Omental fat pad (tissue), 4 donors: ENCODE results near the gene CLASRP. TPM values are rescaled to one million over a fixed set of nuclear protein-coding genes. Genes with fewer than 3 reads are reported as not detected.

Experiments
- ATAC-seq: fragments of 150-250 bp; one replicate; pipeline ENCODE4 v1.9.1; 2016; ENCODE audit warnings: mild to moderate bottlenecking, moderate library complexity; ENCODE audit not compliant: low FRiP score
- DNase-seq: peaks from one replicate; pipeline ENCODE4 v3.0.0-alpha.2; 2019; ENCODE audit warnings: low spot score
- total RNA-seq, 4 donors: library from RNA; depleted of rRNA; stranded (reverse); fragments of >200 nt; gene quantifications; one replicate each; pipeline ENCODE4 v1.1.0, GENCODE V29; 2016
- TF ChIP-seq, protein P1 (sequence below), 3 donors: fragments of 450-650 bp; IDR thresholded peaks; one replicate each; pipeline ENCODE4 v1.5.1; 2016 to 2017; ENCODE audit warnings: antibody characterized with exemption in 3 of 3, mild to moderate bottlenecking in 3 of 3, moderate library complexity in 2 of 3

CLASRP gene
- total RNA-seq, 4 donors from 2014 or later, result 49.3 to 78.2 (median 73.4) TPM

DNA sequence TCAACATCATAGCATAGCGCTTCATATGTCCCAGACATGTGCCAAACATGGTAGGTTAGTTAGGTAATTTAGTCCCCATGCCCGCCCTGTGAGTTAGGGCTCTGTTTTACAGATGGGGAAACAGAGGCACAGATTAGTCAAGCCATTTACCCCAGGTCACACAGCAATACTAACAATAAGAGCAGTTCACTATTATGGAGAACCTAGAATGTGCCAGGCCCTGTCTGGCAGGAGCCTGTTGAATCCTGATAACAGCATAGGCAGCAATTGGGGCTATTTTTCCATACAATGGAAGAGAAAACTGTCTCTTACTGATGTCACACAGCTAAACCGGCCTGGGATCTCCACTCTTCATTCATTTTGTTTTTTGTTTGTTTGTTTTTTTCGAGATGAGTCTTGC lies 47.6 kb downstream of the CLASRP start:
- TF ChIP-seq, protein P1, sequence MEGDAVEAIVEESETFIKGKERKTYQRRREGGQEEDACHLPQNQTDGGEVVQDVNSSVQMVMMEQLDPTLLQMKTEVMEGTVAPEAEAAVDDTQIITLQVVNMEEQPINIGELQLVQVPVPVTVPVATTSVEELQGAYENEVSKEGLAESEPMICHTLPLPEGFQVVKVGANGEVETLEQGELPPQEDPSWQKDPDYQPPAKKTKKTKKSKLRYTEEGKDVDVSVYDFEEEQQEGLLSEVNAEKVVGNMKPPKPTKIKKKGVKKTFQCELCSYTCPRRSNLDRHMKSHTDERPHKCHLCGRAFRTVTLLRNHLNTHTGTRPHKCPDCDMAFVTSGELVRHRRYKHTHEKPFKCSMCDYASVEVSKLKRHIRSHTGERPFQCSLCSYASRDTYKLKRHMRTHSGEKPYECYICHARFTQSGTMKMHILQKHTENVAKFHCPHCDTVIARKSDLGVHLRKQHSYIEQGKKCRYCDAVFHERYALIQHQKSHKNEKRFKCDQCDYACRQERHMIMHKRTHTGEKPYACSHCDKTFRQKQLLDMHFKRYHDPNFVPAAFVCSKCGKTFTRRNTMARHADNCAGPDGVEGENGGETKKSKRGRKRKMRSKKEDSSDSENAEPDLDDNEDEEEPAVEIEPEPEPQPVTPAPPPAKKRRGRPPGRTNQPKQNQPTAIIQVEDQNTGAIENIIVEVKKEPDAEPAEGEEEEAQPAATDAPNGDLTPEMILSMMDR (IDR thresholded peaks at IDR 0.05), result no peak
- no peak for ATAC-seq
- no peak for DNase-seq

DNA sequence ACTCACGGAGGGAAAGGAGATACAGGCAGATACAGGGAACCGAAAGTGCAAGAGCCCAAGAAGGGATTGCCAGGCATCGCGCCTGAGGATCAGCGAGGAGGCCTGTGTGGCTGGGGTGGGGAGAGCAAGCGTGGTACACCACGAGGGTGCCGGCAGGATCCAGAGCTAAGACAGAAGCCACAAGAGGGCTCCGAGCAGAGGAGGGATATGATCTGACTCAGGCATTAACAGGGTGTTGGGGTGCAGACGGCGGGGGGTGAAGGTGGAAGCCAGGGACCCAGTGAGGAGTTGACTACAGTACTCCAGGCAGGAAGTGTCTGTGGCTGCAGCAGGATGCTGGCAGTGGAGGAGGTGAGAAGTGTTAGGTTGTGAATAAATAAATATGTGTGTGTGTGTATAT lies 48.7 kb downstream of the CLASRP start:
- DNase-seq (no peak), ATAC-seq (no peak)
- TF ChIP-seq, protein P1 (IDR thresholded peaks at IDR 0.05), result no peak

DNA sequence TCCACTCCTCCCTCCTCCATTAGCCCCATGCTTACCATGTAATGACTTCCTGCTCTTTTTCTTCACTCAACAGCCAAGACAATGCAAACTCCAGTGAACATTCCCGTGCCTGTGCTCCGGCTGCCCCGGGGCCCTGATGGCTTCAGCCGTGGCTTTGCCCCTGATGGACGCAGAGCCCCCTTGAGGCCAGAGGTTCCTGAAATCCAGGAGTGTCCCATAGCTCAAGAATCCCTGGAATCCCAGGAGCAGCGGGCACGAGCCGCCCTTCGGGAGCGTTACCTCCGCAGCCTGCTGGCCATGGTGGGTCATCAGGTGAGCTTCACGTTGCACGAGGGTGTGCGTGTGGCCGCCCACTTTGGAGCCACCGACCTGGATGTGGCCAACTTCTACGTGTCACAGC lies 51.2 kb downstream of the CLASRP start:
- ATAC-seq (no peak), DNase-seq (no peak)
- TF ChIP-seq, protein P1 (IDR thresholded peaks at IDR 0.05), result no peak

DNA sequence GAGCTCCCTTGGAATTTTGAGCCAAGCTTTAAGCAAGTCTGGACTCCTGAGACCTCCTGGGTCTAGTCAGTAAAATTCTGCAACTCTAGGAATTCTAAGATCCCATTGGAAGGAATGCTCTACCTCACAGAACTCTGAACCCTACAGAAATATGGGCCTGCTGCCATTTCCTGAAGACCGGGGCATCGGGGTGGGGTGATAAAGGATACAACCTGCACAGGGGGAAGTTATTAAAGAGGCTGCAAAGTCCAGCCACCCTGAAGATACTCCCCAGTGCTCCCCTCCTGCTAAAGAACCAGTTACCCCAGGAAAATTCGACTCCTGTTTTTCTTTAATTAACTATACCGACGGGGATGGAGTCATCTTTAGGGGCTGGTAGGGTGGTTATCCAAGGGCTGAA lies 51.8 kb downstream of the CLASRP start:
- DNase-seq, result no peak
- no peak for ATAC-seq
- TF ChIP-seq, protein P1 (IDR thresholded peaks at IDR 0.05), result no peak

DNA sequence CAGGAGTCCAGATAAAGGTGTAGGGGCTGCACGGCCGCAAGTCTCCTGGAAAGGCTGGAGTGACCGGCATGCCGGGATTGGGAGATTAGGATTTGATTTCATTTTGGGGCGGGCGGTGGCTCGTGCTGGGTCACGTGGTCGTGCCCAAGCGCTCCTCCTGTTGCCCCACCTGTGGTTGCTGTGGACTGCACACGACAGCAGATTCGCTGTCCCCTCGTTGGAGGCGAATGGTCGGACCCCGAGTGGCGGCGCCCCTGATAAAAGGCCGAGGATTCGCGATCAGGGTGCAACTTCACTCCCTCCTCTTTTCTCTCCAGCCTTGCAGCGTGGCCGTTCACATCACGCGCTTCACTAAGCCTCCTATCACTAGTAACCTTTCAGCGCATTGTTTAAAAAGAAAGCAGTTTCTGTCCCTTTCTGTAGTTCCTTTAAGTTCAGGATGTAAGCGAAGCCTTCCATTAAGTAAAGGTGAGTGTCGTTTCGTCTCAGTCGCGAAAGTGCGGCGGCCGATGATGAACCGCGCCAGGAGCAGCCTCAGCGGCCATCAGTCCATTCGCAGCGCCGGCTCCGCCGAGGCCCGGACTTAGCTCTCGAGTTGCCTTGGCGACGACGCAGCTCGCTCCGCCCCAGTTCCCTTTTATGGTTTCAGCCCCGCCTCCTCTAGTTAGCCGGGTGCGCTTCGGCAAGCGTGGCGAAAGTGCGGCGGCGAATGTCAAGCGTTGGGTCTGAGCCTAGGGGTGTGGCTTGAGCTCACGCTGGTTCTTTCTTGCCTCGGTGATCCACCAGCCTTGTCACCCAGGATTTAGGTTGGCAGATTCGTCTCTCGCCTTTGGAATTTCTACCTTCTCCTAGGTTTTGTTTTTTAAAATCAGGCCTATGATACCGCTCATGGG lies 52.4 kb downstream of the CLASRP start:
- peak; percentile 89 for ATAC-seq
- TF ChIP-seq, protein P1 (IDR thresholded peaks at IDR 0.05), result no peak
- DNase-seq, result peak; percentile 94

DNA sequence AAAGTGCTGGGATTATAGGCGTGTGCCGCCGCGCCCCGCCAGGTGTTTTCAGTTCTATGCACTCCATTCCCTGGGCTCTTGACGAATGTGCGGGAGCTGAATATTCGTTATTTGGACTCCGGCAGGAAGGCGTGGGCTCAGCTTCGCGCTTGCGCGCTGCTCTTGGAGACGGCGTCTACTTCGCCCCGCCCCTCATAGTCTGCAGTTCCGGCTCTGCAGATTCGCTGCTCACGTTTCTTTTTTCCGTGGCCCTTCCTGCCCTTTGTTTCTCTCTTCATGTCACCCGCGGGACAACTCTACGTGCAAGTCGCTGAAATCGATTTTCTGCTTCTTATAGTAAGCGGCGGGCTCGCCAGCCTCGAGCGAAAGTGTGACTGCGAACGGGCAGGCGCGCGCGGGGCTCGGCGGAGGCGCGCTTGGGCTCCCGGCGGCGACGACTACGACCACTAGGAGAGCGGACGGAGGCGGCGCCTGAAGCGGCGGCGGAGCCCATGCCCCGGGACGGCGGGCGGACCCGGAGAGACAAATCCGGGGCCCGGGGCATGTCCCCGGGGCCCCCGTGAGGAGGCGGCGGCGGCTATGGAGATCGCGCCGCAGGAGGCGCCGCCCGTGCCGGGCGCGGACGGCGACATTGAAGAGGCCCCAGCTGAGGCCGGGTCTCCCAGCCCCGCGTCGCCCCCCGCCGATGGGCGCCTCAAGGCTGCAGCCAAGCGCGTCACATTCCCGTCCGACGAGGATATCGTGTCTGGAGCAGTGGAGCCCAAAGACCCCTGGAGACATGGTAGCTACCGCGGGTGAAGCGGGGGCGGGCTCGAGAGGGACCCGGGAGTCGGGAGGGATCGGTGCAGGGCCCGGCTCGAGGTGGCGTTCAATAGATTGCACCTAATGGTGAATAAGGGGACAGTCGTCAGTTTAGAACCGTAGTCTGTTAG lies 54.2 kb downstream of the CLASRP start, which contains the start of gene PPP1R37:
PPP1R37 (plus strand) TSS at position 433 of the 932 bp plus-strand sequence; CDS start at position 580, 147 bp downstream.
- peak; percentile 61 for DNase-seq
- ATAC-seq, result peak; percentile 85
- TF ChIP-seq, protein P1 (IDR thresholded peaks at IDR 0.05), result peak in 1 of 3 donors; percentile 17
